ENCODE data around the gene OR51I1. TPM values are rescaled to one million over a fixed set of nuclear protein-coding genes. Genes with fewer than 3 reads are reported as not detected.

OR51I1 gene
- polyA plus RNA-seq, 2 of the 4 experiments (the other 2 are of a cell fraction): not detected

GRCh38 chr11:5488385-5488784 lies 47.1 kb upstream of the OR51I1 start, which contains the start of gene OR52D1:
OR52D1 (plus strand) TSS chr11:5488685; CDS start chr11:5488707, 22 bp downstream.
- CTCF ChIA-PET: no interaction called here
- FAIRE-seq (no peak), ATAC-seq (no peak), DNase-seq (ENCODE audit: low read depth in 1 of 2, low spot score in 1 of 2) (no peak)
- TF ChIP-seq BHLHE40 (IDR thresholded peaks at IDR 0.05; ENCODE audit: low read depth, low read length) (no peak), HES2 (IDR thresholded peaks at IDR 0.05) (no peak), ZC3H11A (IDR thresholded peaks at IDR 0.05) (no peak), EP300 (IDR thresholded peaks at IDR 0.05) (no peak), ELK1 (IDR thresholded peaks at IDR 0.05; ENCODE audit: low read depth, low read length) (no peak), RAD21 (conservative IDR thresholded peaks at IDR 0.05 in 1 of 2, IDR thresholded peaks at IDR 0.05 in 1 of 2) (no peak), RFX5 (IDR thresholded peaks at IDR 0.05) (no peak), E2F6 (IDR thresholded peaks at IDR 0.05; ENCODE audit: borderline replicate concordance, low read depth) (no peak), HOXB13 (CRISPR knock-in tag; IDR thresholded peaks at IDR 0.05; ENCODE audit: low read depth) (no peak), MAFK (IDR thresholded peaks at IDR 0.05; ENCODE audit: partially characterized antibody) (no peak), CTCF (IDR thresholded peaks at IDR 0.05) (no peak), RCOR1 (IDR thresholded peaks at IDR 0.05; ENCODE audit: low read depth, low read length) (no peak), MAZ (IDR thresholded peaks at IDR 0.05; ENCODE audit: borderline replicate concordance, low read depth, low read length) (no peak), MAX (IDR thresholded peaks at IDR 0.05) (no peak), HOXA7 (CRISPR knock-in tag; IDR thresholded peaks at IDR 0.05) (no peak), GATA3 (IDR thresholded peaks at IDR 0.05; ENCODE audit: borderline replicate concordance) (no peak)
- Histone ChIP-seq H3K4me2 (no peak within 1 kb of the TSS), H3K27ac (no peak within 1 kb of the TSS), H3K4me1 (no peaks in the 10 kb centered on the region), H3K9me3 (no peaks in the 10 kb centered on the region), H3K4me3 (no peak within 1 kb of the TSS)
- POLR2A ChIA-PET: no interaction called here

- FAIRE-seq: no peak
- Histone ChIP-seq H3K27ac (no peak overlapping the region), H3K4me2 (no peak overlapping the region), H3K4me3 (no peak overlapping the region), H3K9me3 (no peaks in the 10 kb centered on the region), H3K4me1 (no peaks in the 10 kb centered on the region)
- no peak for DNase-seq (ENCODE audit: low read depth in 1 of 2, low spot score in 1 of 2)
- TF ChIP-seq MYC (IDR thresholded peaks at IDR 0.05; ENCODE audit: borderline replicate concordance, low read length) (no peak), REST (IDR thresholded peaks at IDR 0.05) (no peak)
- no peak for ATAC-seq
- CTCF ChIA-PET: no interaction called here
- WGBS (ENCODE audit: missing lambda C conversion rate): 12% methylated on average over 3 of the region's 3 CpGs
- POLR2A ChIA-PET: no interaction called here
Observed at GRCh38 chr11:5486421-5486820, 45.1 kb upstream of the OR51I1 start.
